Muscle of leg (tissue), 11 donors: Measurements from ENCODE around the gene BPIFA3. TPM values are rescaled to one million over a fixed set of nuclear protein-coding genes. Genes with fewer than 3 reads are reported as not detected.

ENCODE experiments used
- DNase-seq: peaks from one replicate; pipeline ENCODE4 v3.0.0; 2013
- H3K27ac ChIP-seq: one replicate; pipeline ENCODE4 v1.5.1; 2013; ENCODE audit warnings: mild to moderate bottlenecking, low read length, control low read depth
- H3K27me3 ChIP-seq: one replicate; pipeline ENCODE4 v1.6.1; 2013; ENCODE audit warnings: low read length; ENCODE audit not compliant: control insufficient read depth, insufficient read depth
- H3K36me3 ChIP-seq: one replicate; pipeline ENCODE4 v1.6.1; 2013; ENCODE audit warnings: low read length; ENCODE audit not compliant: control insufficient read depth, insufficient read depth
- H3K4me1 ChIP-seq: one replicate; pipeline ENCODE4 v1.6.1; 2013; ENCODE audit warnings: low read length; ENCODE audit not compliant: control insufficient read depth, insufficient read depth
- H3K4me3 ChIP-seq: one replicate; pipeline ENCODE4 v1.5.1; 2013; ENCODE audit warnings: low read length, control low read depth
- H3K9me3 ChIP-seq: replicated peaks from 2 replicates; pipeline ENCODE4 v1.6.1; 2013; ENCODE audit warnings: low read depth, low read length; ENCODE audit not compliant: control insufficient read depth
- WGBS: methylation state at CpG from one replicate; pipeline ENCODE4 v1.1.5; 2013; ENCODE audit warnings: missing lambda C conversion rate; ENCODE audit not compliant: insufficient coverage; 5-methylcytosine and 5-hydroxymethylcytosine counted together
- polyA plus RNA-seq, 8 donors: library from polyadenylated mRNA; unstranded; fragments of 120-200 nt; gene quantifications; one replicate each; pipeline versions ENCODE4 v1.2.1 to v1.2.3, GENCODE V29; 2013; ENCODE audit warnings: inconsistent platforms in 1 of 8, low replicate concordance in 1 of 8; ENCODE audit not compliant: insufficient read length in 8 of 8, insufficient read depth in 1 of 8
- total RNA-seq: library from RNA; stranded (reverse); fragments of 120-200 nt; gene quantifications from one replicate; pipeline ENCODE4 v1.2.4, GENCODE V29; 2013

The BPIFA3 gene
- total and polyA plus RNA-seq, 9 donors = not detected

- peaks cover 15% of the 10 kb centered on the region for H3K27me3 ChIP-seq
- H3K9me3 ChIP-seq = no peaks in the 10 kb centered on the region
- H3K4me3 ChIP-seq = no peak overlapping the region
- DNase-seq = no peak
- no peak overlapping the region for H3K27ac ChIP-seq
- H3K36me3 ChIP-seq = no peaks in the 10 kb centered on the region
- 72% methylated on average over 2 of the region's 3 CpGs for WGBS
- H3K4me1 ChIP-seq = no peaks in the 10 kb centered on the region
Measured at GRCh38 chr20:33275871-33276270, 58.7 kb downstream of the BPIFA3 start.

GRCh38 chr20:33276303-33277113, 59.4 kb downstream of the BPIFA3 start:
- Histone ChIP-seq H3K4me3 (no peak overlapping the region), H3K36me3 (no peaks in the 10 kb centered on the region), H3K27me3 (peaks cover 15% of the 10 kb centered on the region), H3K9me3 (no peaks in the 10 kb centered on the region), H3K27ac (no peak overlapping the region), H3K4me1 (no peaks in the 10 kb centered on the region)
- DNase-seq = no peak
- WGBS = 64% methylated on average over 10 of the region's 12 CpGs

Other genes with a start within 250 kb of the BPIFA3 start
- gene SUN5, start 212.9 kb upstream of the BPIFA3 start, total RNA-seq = not detected
- gene SUN5, start 212.9 kb upstream of the BPIFA3 start, polyA plus RNA-seq = not detected
- not detected for gene BPIFB2, start 209.6 kb upstream of the BPIFA3 start, total RNA-seq
- under 1 TPM in 1 of 8 donors, not detected in 7; 0.10 TPM for gene BPIFB2, start 209.6 kb upstream of the BPIFA3 start, polyA plus RNA-seq
- not detected for gene BPIFB6, start 185.7 kb upstream of the BPIFA3 start, total RNA-seq
- not detected for gene BPIFB6, start 185.7 kb upstream of the BPIFA3 start, polyA plus RNA-seq
- gene BPIFB3, start 163.4 kb upstream of the BPIFA3 start, total RNA-seq = not detected
- gene BPIFB3, start 163.4 kb upstream of the BPIFA3 start, polyA plus RNA-seq = under 1 TPM in 3 of 8 donors, not detected in 5; 0.07 to 0.09 (median 0.08) TPM
- gene BPIFB4, start 137.7 kb upstream of the BPIFA3 start, total RNA-seq = 0.09 TPM
- gene BPIFB4, start 137.7 kb upstream of the BPIFA3 start, polyA plus RNA-seq = under 1 TPM in 5 of 8 donors, not detected in 3; 0.07 to 0.30 (median 0.09) TPM
- not detected for gene BPIFA2, start 49.2 kb upstream of the BPIFA3 start, total RNA-seq
- not detected for gene BPIFA2, start 49.2 kb upstream of the BPIFA3 start, polyA plus RNA-seq
- not detected for gene BPIFA1, start 18.6 kb downstream of the BPIFA3 start, total RNA-seq
- gene BPIFA1, start 18.6 kb downstream of the BPIFA3 start, polyA plus RNA-seq = not detected
- not detected for gene BPIFB1, start 65.9 kb downstream of the BPIFA3 start, total RNA-seq
- under 1 TPM in 2 of 8 donors, not detected in 6; 0.09 to 0.19 TPM for gene BPIFB1, start 65.9 kb downstream of the BPIFA3 start, polyA plus RNA-seq
- gene CDK5RAP1, start 184.2 kb downstream of the BPIFA3 start, total RNA-seq = 20.3 TPM
- 10 to 100 TPM; 18.5 to 28.4 (median 19.7) TPM for gene CDK5RAP1, start 184.2 kb downstream of the BPIFA3 start, polyA plus RNA-seq
- 33.6 TPM for gene SNTA1, start 226.4 kb downstream of the BPIFA3 start, total RNA-seq
- gene SNTA1, start 226.4 kb downstream of the BPIFA3 start, polyA plus RNA-seq = 10 to 100 TPM; 20.9 to 42.4 (median 30.5) TPM